ENCODE results near the gene DOCK3. TPM values are rescaled to one million over a fixed set of nuclear protein-coding genes. Genes with fewer than 3 reads are reported as not detected.
"Not testable (repeated sequence)": the region's sequence is repeated elsewhere in the genome, so short reads cannot be mapped to it uniquely, and the experiment has no call there.

The DOCK3 gene
- total and polyA plus RNA-seq, 2 of the 4 experiments (the other 2 are of a cell fraction) = under 0.01 to 0.12 TPM

GRCh38 chr3:51186446-51186845 lies 511.7 kb downstream of the DOCK3 start:
- H2BK15ac ChIP-seq (ENCODE audit: low read depth, low read length); H4K91ac ChIP-seq (ENCODE audit: insufficient read depth, low read depth, low read length); H4K5ac ChIP-seq (ENCODE audit: low read depth, low read length); H4K20me1 ChIP-seq (ENCODE audit: insufficient read depth, low read length); POLR2A ChIA-PET (ENCODE audit: unreplicated experiment); DNase-seq; H3K27me3 ChIP-seq (ENCODE audit: control insufficient read depth, insufficient read depth, low read length); H3K36me3 ChIP-seq (ENCODE audit: control insufficient read depth, insufficient read depth, low read length); H3K4ac ChIP-seq (ENCODE audit: low read depth, low read length); H4K8ac ChIP-seq (ENCODE audit: low read depth in 2 of 2, low read length in 2 of 2); BruUV-seq (replicated peaks); H2AFZ ChIP-seq (replicated peaks; ENCODE audit: low read length, poor library complexity); H3K9ac ChIP-seq (ENCODE audit: low read depth, low read length); H3K4me1 ChIP-seq (ENCODE audit: control insufficient read depth, insufficient read depth, low read length); H3K14ac ChIP-seq (replicated peaks; ENCODE audit: low read depth, low read length); H3K4me2 ChIP-seq (ENCODE audit: low read depth, low read length); in situ Hi-C loops (cut with MboI; ENCODE audit: low sequenced_read_pairs); H2BK5ac ChIP-seq (ENCODE audit: low read depth, low read length, poor library complexity, severe bottlenecking); H3K56ac ChIP-seq (ENCODE audit: extremely low read depth, insufficient read depth, low read length); H3K9me1 ChIP-seq (ENCODE audit: insufficient read depth, low read length); H2BK20ac ChIP-seq (ENCODE audit: low read depth, low read length); H3K4me3 ChIP-seq (ENCODE audit: insufficient read depth, low read depth, low read length); H2AK5ac ChIP-seq (ENCODE audit: low read depth, low read length); intact Hi-C loops (cut with micrococcal nuclease); H3K18ac ChIP-seq (ENCODE audit: low read depth, low read length); CTCF ChIA-PET; H3K79me1 ChIP-seq (ENCODE audit: low read depth in 1 of 2, low read length in 2 of 2); H2AK9ac ChIP-seq (replicated peaks; ENCODE audit: low read depth, low read length, poor library complexity); dilution Hi-C loops (cut with HindIII; ENCODE audit: low sequenced_read_pairs, unreplicated experiment); H3K9me3 ChIP-seq (ENCODE audit: control insufficient read depth, insufficient read depth, low read length); H3K23ac ChIP-seq (ENCODE audit: low read depth, low read length); ATAC-seq (ENCODE audit: low read depth); H3K27ac ChIP-seq (ENCODE audit: insufficient read depth, low read length); H2BK120ac ChIP-seq (ENCODE audit: low read depth, low read length): not testable (repeated sequence)
- WGBS, 2 experiments (ENCODE audit: extremely low coverage in 2 of 2, insufficient read length in 1 of 2) = 10% methylated on average over 2 of the region's 3 CpGs; no CpG with 5 or more reads in 1 of the 2 experiments

Measured in IMR-90 (cell line).